Activated T-helper 1 cell treated with anti-CD3 and anti-CD28 coated beads, Interleukin-12 subunit alpha, Interleukin-12 subunit beta, Interleukin-2, Interleukin-4 antibody, amounts not matched to agents 30 ng/mL and 10 ng/mL and 1 ng/mL, durations not matched to agents 14 hours and 24 hours and 36 hours (primary cell): Measurements from ENCODE around the gene CENPB. TPM values are rescaled to one million over a fixed set of nuclear protein-coding genes. Genes with fewer than 3 reads are reported as not detected.

Source experiments
- DNase-seq: peaks from one replicate; pipeline ENCODE4 v3.0.0; 2021; ENCODE audit warnings: low spot score
- H3K27ac Mint-ChIP-seq: one replicate; pipeline ENCODE4 v1.8.0; 2021; ENCODE audit warnings: mild to moderate bottlenecking, mixed read lengths
- H3K27me3 Mint-ChIP-seq: one replicate; pipeline ENCODE4 v1.8.0; 2022; ENCODE audit warnings: mild to moderate bottlenecking, moderate library complexity, mixed read lengths; ENCODE audit not compliant: insufficient read depth
- H3K36me3 Mint-ChIP-seq: one replicate; pipeline ENCODE4 v1.8.0; 2021; ENCODE audit warnings: low read depth, mixed read lengths
- H3K4me1 Mint-ChIP-seq: one replicate; pipeline ENCODE4 v1.8.0; 2021; ENCODE audit warnings: low read depth, mixed read lengths
- H3K4me3 Mint-ChIP-seq: one replicate; pipeline ENCODE4 v1.8.0; 2021; ENCODE audit warnings: mild to moderate bottlenecking, moderate library complexity, mixed read lengths
- H3K9me3 Mint-ChIP-seq: one replicate; pipeline ENCODE4 v1.8.0; 2021; ENCODE audit warnings: mixed read lengths
- intact Hi-C: fragments of 100-400 bp; cut with micrococcal nuclease; formaldehyde crosslinking; loops from one replicate; pipeline ENCODE4 v1.15.1; 2024
- total RNA-seq: library from RNA; stranded (reverse); gene quantifications from 2 replicates; pipeline ENCODE4 v1.2.3, GENCODE V29; 2022

CENPB gene
- total RNA-seq, 1 donor from 2014 or later, result 72.3 TPM

DNA sequence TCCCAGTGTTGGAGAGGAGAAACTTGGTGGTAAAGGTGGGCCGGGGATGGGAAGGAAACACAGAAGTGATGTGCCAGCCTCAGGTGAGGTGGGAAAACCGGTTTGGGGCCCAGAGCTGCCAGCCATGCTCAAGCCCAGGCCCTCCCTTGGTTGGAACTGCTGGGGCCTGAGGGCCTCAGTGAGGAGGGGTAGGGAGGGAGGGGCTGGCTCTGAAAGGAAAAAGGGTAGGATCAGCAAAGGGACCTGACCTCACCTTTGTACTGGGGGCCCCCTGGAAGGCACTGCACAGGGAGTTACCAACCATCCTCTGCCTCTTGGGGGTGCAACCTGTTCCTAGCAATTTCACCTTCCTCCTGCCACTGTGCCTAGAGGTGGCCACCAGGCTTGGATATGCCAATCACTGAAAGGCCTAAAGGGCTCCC lies 3.5 kb downstream of the CENPB start:
- H3K4me1 Mint-ChIP-seq, result peaks cover 43% of the 10 kb centered on the region
- H3K27ac Mint-ChIP-seq, result no peak overlapping the region
- intact Hi-C loops, result no loop called here
- no peak overlapping the region for H3K4me3 Mint-ChIP-seq
- peaks cover 6% of the 10 kb centered on the region for H3K36me3 Mint-ChIP-seq
- no peak for DNase-seq
- H3K9me3 Mint-ChIP-seq, result no peaks in the 10 kb centered on the region
- H3K27me3 Mint-ChIP-seq, result peaks cover 16% of the 10 kb centered on the region

DNA sequence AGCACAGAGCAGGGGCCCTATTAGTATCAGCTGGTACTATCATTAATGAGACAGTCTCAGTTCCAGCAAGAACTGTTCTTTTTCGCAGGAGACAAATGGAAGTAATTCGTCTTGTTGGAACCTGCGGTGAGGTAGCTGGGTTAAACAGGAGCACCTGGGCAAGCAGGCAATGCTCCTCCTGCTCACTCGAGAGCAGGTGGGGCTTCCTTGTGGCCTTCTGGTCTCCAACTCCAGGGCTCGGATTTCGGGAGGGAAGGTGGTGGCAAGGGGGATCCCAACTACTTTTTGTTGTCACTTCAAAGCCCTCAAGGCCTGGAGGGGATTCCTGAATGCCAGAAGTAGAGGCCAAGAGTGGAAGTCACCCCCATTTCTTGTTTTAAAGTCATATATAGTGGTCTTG lies 3.9 kb downstream of the CENPB start:
- Mint-ChIP-seq H3K36me3 (peaks cover 6% of the 10 kb centered on the region), H3K27me3 (peaks cover 16% of the 10 kb centered on the region), H3K4me3 (no peak overlapping the region), H3K27ac (no peak overlapping the region), H3K4me1 (peaks cover 39% of the 10 kb centered on the region), H3K9me3 (no peaks in the 10 kb centered on the region)
- intact Hi-C loops, result no loop called here
- no peak for DNase-seq

DNA sequence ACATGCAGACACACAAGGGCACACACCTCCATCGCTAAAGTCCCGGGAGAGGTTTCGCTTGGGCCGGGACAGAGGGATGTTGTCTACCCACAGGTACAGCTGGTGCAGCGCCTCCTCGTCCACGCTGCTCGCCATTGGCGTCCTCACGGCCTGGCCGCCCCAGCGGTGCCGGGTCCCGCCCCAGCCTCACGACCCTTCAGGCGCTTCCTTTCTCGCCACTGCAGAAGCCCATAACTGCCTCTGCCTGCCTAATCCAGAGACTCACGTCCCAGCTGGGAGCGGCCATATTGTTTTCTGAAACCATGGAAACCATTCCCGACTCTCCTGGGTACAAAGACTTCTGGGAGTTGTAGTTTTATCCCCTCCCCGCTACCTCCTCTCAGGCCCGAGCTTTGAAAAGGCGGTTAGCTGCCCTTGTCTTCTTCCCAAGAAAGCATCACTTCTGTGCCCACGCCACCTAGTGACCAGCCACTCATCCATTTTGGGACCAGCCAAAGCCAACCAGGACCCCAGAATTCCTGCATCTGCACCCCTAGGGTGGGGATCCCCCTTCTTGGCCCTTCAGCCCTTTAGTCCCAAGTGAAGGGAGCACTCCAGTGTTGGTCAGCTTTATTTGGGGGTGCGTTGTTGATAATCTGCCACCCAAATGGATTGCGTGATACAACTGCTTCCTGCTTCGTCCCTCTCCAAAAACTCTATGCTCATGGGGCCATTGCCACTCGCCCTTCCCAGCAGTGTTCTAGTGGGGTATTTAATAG lies 5.2 kb downstream of the CENPB start, which contains the start of gene SPEF1:
Gene SPEF1 (minus strand): TSS at position 296 of the 758 bp plus-strand sequence. CDS start 161 bp downstream, at position 135.
- peaks cover 6% of the 10 kb centered on the region for H3K36me3 Mint-ChIP-seq
- peaks cover 24% of the 10 kb centered on the region for H3K27me3 Mint-ChIP-seq
- intact Hi-C loops, result loop anchor here (1.0 kb wide), 1 partner anchor 39 kb away; the partner anchor contains the start of gene AP5S1
- peak within 1 kb of the TSS; percentile 64 for H3K4me3 Mint-ChIP-seq
- no peak within 1 kb of the TSS for H3K27ac Mint-ChIP-seq
- DNase-seq, result no peak
- no peaks in the 10 kb centered on the region for H3K9me3 Mint-ChIP-seq
- H3K4me1 Mint-ChIP-seq, result peaks cover 43% of the 10 kb centered on the region

DNA sequence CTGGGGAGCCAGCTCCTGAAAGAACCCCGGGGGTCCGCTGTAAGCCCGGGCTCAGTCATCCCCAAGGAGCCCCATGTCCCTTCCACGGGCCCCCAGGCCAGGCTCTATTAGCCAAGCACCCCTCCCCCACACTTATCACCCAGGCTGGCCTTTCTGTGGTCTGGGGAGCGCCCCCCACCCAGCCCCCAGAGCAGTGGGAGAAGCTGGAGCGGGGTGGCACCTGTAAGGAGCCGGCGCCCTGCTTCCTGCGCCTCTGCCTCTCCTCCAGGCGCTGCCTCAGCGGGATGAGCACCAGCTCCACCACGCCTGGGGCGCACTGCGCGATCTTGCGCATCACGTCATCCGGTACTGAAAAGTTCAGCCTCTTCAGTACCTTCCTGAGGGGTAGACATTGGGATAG lies 7.6 kb downstream of the CENPB start:
- no peak overlapping the region for H3K27ac Mint-ChIP-seq

DNA sequence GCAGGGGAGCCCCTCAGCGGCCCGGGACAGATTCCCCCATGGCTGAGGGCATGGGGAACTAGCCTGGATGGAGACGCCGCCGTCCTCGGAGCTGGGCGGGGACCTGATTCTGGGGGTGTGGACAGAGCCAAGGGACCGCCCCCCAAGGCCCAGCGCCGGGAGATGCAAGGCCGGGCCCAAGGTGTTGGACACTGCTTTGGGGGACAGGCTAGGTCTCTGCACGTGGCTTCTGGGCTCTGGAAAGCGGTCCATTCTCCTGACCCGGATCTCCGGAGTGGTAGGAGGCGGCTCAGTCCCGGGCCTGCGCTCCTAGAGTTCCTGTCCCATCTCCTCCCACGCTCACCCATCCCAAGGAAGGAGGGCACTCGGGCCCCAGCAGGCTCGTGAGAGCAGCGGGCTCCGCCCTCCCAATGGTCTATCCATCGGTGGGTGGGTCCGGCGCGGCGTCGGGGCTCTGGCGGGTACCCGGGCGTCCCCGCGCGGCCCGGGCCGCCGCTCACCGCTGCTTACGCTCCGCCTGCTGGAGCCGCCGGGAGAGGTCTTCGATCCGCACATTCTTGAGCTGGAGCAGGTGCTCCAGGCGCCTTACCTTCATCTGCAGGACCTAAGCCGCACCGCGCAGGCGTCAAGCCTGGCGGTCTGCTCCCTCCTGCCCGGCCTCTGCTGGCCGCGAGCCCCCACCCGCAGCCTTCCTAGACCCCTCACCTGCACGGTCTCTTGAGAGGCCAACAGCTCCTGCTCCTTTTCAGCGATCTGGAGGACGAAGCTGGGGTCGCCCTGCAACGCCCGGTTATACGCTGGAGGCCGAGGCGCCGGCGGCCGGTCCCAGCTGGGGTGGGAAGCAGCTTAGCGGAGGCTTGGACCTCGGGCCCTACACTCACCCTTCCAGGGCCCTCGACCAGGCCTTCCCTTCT lies 8.6 kb downstream of the CENPB start:
- H3K27ac Mint-ChIP-seq, result no peak overlapping the region
- no peaks in the 10 kb centered on the region for H3K36me3 Mint-ChIP-seq
- H3K4me3 Mint-ChIP-seq, result peak overlapping the region; percentile 75
- intact Hi-C loops, result loop anchor here (1.0 to 5.0 kb wide), 2 partner anchors 10 to 129 kb away; no protein-coding TSS in a partner anchor
- H3K27me3 Mint-ChIP-seq, result peaks cover 26% of the 10 kb centered on the region
- H3K9me3 Mint-ChIP-seq, result peaks cover 8% of the 10 kb centered on the region
- DNase-seq, result no peak
- peaks cover 25% of the 10 kb centered on the region for H3K4me1 Mint-ChIP-seq

More for the DNA sequence above, 7.6 kb downstream of the CENPB start:
- DNase-seq, result no peak
- peaks cover 33% of the 10 kb centered on the region for H3K4me1 Mint-ChIP-seq
- H3K4me3 Mint-ChIP-seq, result peak overlapping the region; percentile 7
- peaks cover 8% of the 10 kb centered on the region for H3K9me3 Mint-ChIP-seq
- peaks cover 24% of the 10 kb centered on the region for H3K27me3 Mint-ChIP-seq
- peaks cover 1% of the 10 kb centered on the region for H3K36me3 Mint-ChIP-seq
- intact Hi-C loops, result loop anchor here (5.0 kb wide), 1 partner anchor 128 kb away; no protein-coding TSS in a partner anchor

DNA sequence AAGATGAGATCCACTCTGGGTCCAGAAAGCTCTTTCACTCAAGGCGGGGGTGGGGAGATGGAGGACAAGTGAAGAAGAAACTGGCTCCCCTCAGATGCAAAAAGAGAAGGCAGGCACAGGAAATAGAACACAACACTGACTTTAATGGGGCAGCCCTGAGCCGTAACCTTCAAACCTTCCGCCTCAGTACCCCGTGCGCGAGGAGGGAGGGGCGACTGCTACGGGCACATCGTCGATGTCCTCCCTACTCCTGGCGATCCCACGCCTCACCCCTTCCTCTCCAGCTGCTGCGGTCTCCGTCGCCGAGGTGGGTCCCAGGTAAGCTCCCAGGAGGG lies 9.2 kb downstream of the CENPB start:
- Mint-ChIP-seq H3K36me3 (no peaks in the 10 kb centered on the region), H3K27me3 (peaks cover 29% of the 10 kb centered on the region), H3K4me3 (peak overlapping the region; percentile 75), H3K4me1 (peaks cover 25% of the 10 kb centered on the region), H3K9me3 (peaks cover 8% of the 10 kb centered on the region), H3K27ac (no peak overlapping the region)
- intact Hi-C loops, result loop anchor here (1.0 to 5.0 kb wide), 2 partner anchors 9 to 130 kb away; no protein-coding TSS in a partner anchor
- DNase-seq, result no peak

DNA sequence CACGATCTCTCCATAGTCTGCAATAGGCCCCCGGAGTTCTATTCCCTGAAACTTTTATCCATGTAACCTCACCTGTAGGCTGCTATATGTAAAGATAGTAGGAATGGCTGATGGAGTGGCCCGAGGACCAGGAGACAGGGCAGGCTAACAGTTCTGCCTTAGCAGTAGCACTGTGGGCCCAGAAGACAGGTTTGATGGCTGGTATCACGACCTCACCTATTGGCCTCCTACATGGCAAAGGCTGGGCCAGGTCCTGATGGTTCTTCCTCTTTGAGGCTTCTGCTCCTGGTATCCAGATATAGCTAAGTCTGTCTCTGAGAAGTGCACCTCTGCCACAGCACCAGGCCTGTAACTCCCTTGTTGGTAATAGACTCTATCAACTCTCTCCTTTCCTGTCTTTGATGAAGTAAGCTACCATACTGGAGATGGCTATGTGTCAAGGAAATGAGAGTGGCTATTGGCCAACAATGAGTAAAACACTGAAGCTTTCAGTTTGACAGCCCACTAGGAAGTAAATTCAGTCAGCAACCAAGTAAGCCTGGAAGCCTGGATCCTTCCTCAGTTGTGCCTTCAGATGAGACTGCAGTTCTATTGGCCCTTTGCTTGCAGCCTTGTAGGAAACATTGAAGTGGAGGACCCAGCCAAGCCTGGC lies 11.0 kb downstream of the CENPB start:
- Mint-ChIP-seq H3K4me3 (no peak overlapping the region), H3K4me1 (peaks cover 11% of the 10 kb centered on the region), H3K9me3 (peaks cover 8% of the 10 kb centered on the region), H3K27ac (no peak overlapping the region), H3K27me3 (peaks cover 30% of the 10 kb centered on the region), H3K36me3 (no peaks in the 10 kb centered on the region)
- intact Hi-C loops, result loop anchor here (5.0 kb wide), 1 partner anchor 132 kb away; no protein-coding TSS in a partner anchor
- no peak for DNase-seq

DNA sequence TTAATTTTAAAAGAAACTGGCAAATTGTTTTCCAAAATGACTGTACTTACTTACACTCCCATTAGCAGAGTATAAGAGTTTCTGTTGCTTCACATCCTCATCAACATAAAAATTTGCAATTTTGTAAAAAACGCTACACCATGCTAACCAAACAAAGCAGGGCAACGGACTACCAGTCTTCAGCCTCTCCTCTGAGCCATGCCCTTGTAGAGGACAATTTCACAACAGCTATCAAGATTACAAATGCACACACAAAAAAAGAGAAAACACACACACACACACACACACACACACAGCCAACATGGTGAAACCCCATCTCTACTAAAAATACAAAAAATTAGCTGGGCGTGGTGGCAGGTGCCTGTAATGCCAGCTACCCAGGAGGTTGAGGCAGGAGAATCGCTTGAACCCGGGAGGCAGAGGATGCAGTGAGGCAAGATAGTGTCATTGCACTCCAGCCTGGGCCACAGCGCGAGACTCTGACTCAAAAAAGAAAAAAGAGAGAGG lies 14.9 kb downstream of the CENPB start:
- Mint-ChIP-seq H3K36me3 (no peaks in the 10 kb centered on the region), H3K4me3 (no peak overlapping the region), H3K9me3 (peaks cover 8% of the 10 kb centered on the region), H3K27me3 (peaks cover 13% of the 10 kb centered on the region), H3K27ac (no peak overlapping the region), H3K4me1 (peaks cover 13% of the 10 kb centered on the region)
- DNase-seq, result no peak
- intact Hi-C loops, result no loop called here

DNA sequence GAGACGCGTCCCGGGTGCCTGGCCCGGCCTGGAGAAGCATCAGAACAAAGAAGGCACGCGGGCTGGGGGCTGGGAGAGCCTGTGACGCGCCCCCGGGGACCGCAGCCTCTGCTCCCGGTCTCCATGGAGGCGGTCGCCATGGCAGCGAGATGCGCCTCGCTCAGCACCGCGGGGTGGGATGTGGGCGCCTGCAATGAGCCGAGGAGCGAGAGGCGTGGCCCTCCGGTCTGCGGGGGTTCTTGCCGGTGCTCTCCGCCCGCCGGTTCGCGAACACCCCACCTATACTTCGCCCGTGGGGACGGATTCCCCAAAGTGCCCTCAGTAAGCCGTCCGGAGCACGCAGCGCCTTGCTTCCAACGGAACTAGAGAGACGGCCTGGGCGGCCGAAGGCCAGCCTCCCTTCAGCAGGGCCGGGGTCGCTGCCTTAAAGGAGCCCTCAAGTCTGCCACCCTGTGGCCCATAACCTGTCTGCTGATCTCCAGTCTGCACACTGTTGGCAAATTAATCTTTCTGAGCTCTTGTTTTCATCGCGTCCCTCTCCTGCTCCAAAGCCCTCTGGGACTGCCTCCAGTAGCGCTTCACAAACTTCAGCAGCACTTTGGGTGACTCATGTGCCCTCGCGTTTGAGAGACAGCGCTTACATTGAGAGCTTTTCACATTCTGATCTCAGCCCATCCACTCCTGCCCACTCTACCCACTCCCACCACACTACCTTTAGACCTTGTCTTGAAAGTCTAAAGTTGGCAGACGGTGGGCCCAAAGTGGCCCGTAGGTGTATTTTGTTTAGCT lies 18.0 kb downstream of the CENPB start:
- Mint-ChIP-seq H3K4me1 (peaks cover 20% of the 10 kb centered on the region), H3K9me3 (no peaks in the 10 kb centered on the region), H3K27me3 (peaks cover 9% of the 10 kb centered on the region), H3K4me3 (peak overlapping the region; percentile 87), H3K27ac (peak overlapping the region; percentile 92), H3K36me3 (no peaks in the 10 kb centered on the region)
- DNase-seq, result peak; percentile 74
- intact Hi-C loops, result loop anchor here (1.0 to 5.0 kb wide), 9 partner anchors 9 to 314 kb away; partner anchors contain the start of genes ATRN, CENPB, MAVS and RNF24

DNA sequence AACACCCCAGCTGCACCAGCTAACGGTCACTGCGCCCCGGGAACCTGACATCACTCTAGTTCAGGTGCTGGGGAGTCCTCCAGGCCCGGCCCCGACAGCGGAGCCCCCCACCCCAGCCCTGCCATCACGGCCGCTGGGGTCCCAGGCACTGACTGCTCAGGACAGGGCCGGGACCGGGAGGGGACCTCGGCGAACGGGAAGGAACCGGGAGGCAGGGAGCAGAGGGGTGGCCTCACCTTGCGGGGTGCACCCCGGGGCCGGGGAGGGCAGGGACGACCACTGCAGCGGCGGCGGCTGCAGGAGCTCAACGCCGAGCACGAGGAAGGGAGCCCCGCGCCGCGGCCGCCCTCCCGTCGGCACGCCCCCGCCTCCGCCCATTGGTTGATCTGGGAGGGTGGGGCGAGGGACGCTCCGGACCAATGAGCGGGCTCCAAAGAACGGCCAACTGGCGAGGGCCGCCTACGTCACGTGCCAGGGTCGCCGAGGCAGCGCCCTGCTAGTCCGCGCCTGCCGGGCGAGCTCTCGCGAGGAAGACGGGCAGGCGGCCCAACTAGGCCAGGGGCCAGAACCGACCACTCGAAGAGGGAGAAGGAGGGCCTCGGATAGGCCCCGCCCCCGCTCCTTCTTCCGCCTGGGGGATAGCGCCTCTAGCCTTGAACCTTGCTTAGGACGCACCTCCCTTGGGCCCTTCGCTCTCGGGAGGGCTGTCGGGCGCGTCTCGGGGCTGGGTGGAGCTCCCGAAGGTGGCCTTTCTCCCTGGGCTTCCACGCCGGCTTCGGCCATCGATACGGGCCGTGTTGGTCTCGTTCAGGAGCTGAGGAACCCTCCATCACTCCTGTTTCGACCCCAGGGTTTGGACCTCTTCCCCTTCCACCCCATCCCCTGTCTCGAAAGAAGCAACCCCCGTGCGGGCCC lies 18.9 kb downstream of the CENPB start, which contains the start of gene ADISSP:
Gene ADISSP (minus strand): TSS at position 327 of the 915 bp plus-strand sequence. CDS start 7,653 bp downstream, outside the sequence.
- intact Hi-C loops, result loop anchor here (1.0 to 5.0 kb wide), 14 partner anchors 10 to 563 kb away; partner anchors contain the start of genes AP5S1, ATRN, CDC25B and CENPB
- peaks cover 20% of the 10 kb centered on the region for H3K4me1 Mint-ChIP-seq
- peaks cover 9% of the 10 kb centered on the region for H3K27me3 Mint-ChIP-seq
- H3K27ac Mint-ChIP-seq, result peak within 1 kb of the TSS; percentile 92
- H3K9me3 Mint-ChIP-seq, result no peaks in the 10 kb centered on the region
- DNase-seq, result peak; percentile 98
- peak within 1 kb of the TSS; percentile 87 for H3K4me3 Mint-ChIP-seq
- H3K36me3 Mint-ChIP-seq, result no peaks in the 10 kb centered on the region

DNA sequence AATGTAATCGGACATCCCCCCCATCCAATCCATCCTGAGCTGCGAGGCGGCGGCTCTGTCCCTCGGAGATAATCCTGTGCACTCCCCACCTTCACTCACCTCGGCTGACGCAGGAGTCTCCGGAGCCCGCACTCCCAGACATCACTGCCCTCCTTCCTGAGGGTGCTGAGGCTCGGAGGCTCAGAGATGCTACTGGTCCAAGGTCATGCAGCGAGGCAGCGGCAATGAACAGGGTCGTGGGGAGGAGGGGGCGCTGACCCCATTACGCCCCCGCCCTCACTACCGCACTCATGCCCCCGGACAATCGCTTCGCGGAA lies 19.5 kb downstream of the CENPB start:
- H3K27ac Mint-ChIP-seq, result no peak overlapping the region
- H3K27me3 Mint-ChIP-seq, result peaks cover 3% of the 10 kb centered on the region
- H3K4me1 Mint-ChIP-seq, result peaks cover 20% of the 10 kb centered on the region
- peak overlapping the region; percentile 87 for H3K4me3 Mint-ChIP-seq
- H3K36me3 Mint-ChIP-seq, result no peaks in the 10 kb centered on the region
- DNase-seq, result no peak
- intact Hi-C loops, result loop anchor here (1.0 to 5.0 kb wide), 6 partner anchors 22 to 563 kb away; partner anchors contain the start of genes AP5S1, ATRN, CDC25B and DDRGK1
- H3K9me3 Mint-ChIP-seq, result no peaks in the 10 kb centered on the region
